Erythroblast (primary cell): Measurements from ENCODE around the gene KLK5.
A peak's percentile ranks its signal among the peaks of the same experiment; 100 is the strongest.
"Not testable (repeated sequence)": the region's sequence is repeated elsewhere in the genome, so short reads cannot be mapped to it uniquely, and the experiment has no call there.

ENCODE experiments used
- DNase-seq, 2 experiments: peaks; one replicate each; lab custom pipeline; 2025; lab: John Stamatoyannopoulos, UW
- GATA1 ChIP-seq: IDR thresholded peaks from 2 replicates; pipeline ENCODE4 v1.6.1; 2011; ENCODE audit warnings: low read depth, mild to moderate bottlenecking, control low read depth, low read length, moderate library complexity
- POLR2A ChIP-seq: IDR thresholded peaks from 2 replicates; pipeline ENCODE4 v1.6.1; 2011; ENCODE audit warnings: mild to moderate bottlenecking, low read length

KLK5 gene, protein sequence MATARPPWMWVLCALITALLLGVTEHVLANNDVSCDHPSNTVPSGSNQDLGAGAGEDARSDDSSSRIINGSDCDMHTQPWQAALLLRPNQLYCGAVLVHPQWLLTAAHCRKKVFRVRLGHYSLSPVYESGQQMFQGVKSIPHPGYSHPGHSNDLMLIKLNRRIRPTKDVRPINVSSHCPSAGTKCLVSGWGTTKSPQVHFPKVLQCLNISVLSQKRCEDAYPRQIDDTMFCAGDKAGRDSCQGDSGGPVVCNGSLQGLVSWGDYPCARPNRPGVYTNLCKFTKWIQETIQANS

GRCh38 chr19:50952910-50953309 is at the start of gene KLK5:
Gene KLK5, minus strand, starts transcription at chr19:50953038. Its CDS starts 381 bp downstream, at chr19:50952657.
- DNase-seq: no peak

GRCh38 chr19:51002089-51002532 is 49.3 kb upstream of the KLK5 start:
- TF ChIP-seq GATA1: no peak
- TF ChIP-seq POLR2A: no peak
- DNase-seq: no peak

More at GRCh38 chr19:50952910-50953309, at the start of gene KLK5:
- TF ChIP-seq GATA1 (no peak), POLR2A (no peak)

DNA sequence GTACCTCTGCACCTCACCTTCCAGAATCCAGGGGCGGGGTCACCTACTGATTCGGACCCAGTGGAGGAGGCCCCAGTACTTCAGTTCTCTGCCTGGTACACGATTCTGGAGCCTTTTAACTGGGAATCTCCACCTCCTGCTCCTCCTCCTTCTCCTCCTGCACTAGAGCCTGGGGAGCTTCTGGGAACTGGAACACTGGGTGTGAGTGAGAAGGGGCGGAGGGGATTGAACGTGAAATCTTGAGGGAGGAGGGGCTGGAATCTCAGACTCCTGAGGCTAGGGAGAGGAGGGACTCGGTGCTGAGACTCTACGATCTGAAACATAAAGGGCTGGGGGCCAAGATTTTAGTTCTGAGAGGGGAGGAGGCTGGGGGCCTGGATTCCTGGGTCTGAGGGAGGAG is 48.7 kb upstream of the KLK5 start, which contains the start of gene KLK8:
TSS of gene KLK8 (minus strand) at position 90 of the 400 bp plus-strand sequence. CDS start 437 bp downstream, outside the sequence.
- TF ChIP-seq POLR2A: no peak
- no peak for TF ChIP-seq GATA1
- DNase-seq: no peak

DNA sequence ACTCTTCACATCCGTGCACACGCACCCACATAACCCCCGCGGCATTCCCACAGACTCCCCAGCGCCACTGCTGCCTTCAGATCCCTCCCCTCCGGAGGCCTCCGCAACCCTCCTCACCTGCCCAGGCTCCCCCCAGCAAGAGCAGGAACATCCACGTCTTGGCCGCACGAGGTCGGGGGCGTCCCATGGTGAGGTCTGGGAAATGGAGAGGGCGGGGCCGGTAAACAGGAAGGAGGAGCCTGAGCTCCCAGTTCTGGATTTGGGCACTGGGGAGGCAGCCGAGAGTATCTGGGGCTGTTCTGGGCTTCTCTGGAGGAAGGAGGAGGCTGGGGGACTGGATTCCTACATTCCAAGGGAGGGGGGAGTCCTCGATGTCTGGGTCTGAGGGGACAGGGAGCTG is 48.1 kb upstream of the KLK5 start:
- no peak for TF ChIP-seq POLR2A
- no peak for TF ChIP-seq GATA1
- no peak for DNase-seq

DNA sequence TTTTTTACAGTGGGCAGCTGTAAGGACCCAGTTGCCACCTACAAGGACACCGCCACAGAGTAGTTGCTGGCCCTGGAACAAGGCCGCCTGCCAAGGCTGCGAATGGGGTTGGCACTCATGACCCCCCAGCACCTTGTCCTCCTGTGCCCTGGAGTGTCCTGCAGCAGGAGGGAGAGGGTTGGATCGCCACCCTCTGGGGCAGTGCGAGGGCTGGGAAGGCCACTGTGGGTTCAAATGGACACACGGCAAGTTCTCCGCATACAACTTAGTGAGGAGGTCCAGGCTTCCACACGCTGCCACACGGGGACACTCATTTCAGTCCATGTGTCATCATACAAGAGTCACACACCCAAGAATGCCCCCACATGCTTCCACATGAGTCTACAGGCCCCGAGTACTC is 47.6 kb upstream of the KLK5 start:
- DNase-seq: no peak
- TF ChIP-seq POLR2A: no peak
- TF ChIP-seq GATA1: no peak

DNA sequence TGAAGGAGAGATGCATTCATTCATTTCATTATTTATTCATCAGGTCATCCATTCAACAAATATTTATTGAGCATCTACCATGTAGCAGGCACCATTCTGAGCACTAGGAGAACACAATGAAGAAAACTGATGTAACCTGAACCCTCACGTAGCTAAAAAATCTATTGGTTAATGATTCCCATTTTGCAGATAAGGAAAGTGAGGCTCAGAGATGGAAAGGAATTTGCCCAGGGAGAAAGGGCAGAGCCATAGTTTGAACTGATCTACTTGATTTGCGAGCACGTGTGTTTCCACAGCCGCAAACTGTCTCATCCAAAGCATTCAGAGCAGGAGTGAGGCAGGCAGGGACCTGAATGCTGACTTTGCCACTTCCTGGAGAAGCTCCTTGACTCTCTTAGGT is 45.8 kb upstream of the KLK5 start:
- TF ChIP-seq GATA1 (no peak), POLR2A (no peak)
- no peak for DNase-seq

- TF ChIP-seq GATA1: no peak
- TF ChIP-seq POLR2A: no peak
- DNase-seq: no peak
Measured at GRCh38 chr19:50998061-50998460, 45.2 kb upstream of the KLK5 start.

DNA sequence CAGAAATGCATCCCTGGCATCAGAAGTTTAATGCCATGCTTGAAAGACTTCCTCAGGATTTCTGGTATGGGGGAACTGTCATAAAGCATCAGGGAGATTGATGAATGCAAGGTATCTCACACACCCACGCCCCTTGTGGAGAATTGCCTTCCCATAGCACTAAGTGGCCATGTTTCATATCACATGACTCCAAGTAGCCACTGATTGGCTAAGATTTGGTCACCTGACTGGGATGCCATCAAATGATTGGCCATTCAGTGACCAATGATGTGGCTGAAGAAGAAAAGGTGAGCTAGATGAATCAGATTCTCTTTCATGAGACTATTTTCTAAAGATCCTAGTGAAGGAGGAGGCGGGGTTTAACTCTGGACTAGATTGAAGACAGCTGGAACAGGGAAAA is 41.3 kb upstream of the KLK5 start:
- peak in 1 of 2 experiments; percentile 20 for DNase-seq
- TF ChIP-seq GATA1 (no peak), POLR2A (no peak)

GRCh38 chr19:50992666-50993035 is 39.8 kb upstream of the KLK5 start:
- no peak for DNase-seq
- TF ChIP-seq POLR2A: no peak
- no peak for TF ChIP-seq GATA1

GRCh38 chr19:50984416-50984815 is 31.6 kb upstream of the KLK5 start:
- not testable (repeated sequence) for DNase-seq

- TF ChIP-seq POLR2A: no peak
- TF ChIP-seq GATA1: no peak
- no peak for DNase-seq
Measured at GRCh38 chr19:50983625-50984292, 30.9 kb upstream of the KLK5 start, which contains the start of gene KLK7. Gene KLK7, minus strand, starts transcription at chr19:50983917. Its CDS starts 1,518 bp downstream, at chr19:50982399.

GRCh38 chr19:50982186-50982585 is 29.3 kb upstream of the KLK5 start:
- no peak for DNase-seq
- TF ChIP-seq POLR2A (no peak), GATA1 (no peak)

DNA sequence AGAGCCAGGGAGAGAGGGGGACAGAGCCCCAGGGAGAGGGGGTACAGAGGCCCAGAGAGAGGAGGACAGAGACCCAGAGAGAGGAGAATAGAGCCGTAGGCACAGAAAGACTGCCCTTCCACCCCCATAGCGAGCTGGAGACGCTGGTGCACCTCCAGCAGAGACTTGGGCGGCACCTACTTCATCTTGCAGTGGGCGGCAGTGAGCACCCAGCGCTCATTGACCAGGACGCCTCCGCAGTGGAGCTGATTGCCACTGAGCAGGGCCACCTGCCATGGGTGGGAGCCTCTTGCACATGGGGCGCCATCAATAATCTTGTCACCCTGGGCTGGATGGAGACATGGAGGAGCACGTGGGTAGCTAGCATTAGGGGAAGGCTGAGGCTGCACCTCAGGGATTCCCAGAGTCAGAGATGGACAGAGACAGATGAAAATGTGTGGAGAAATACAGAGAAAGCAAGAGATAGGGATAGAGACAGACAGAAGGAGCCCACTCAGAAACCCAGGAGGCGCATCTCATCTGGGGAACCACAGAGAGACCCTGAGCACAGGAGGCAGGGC is 28.8 kb upstream of the KLK5 start:
- no peak for DNase-seq
- TF ChIP-seq POLR2A (no peak), GATA1 (no peak)

GRCh38 chr19:50980208-50980607 is 27.4 kb upstream of the KLK5 start:
- TF ChIP-seq POLR2A (no peak), GATA1 (no peak)
- DNase-seq: no peak

GRCh38 chr19:50979758-50980157 is 26.9 kb upstream of the KLK5 start:
- no peak for DNase-seq

More at GRCh38 chr19:50979758-50980157, 26.9 kb upstream of the KLK5 start:
- TF ChIP-seq GATA1 (no peak), POLR2A (no peak)
